GM19468 (cell line): ENCODE results near the gene ZBTB11.
A peak's percentile ranks its signal among the peaks of the same experiment; 100 is the strongest.
"Not testable (repeated sequence)": the region's sequence is repeated elsewhere in the genome, so short reads cannot be mapped to it uniquely, and the experiment has no call there.

Source experiments
- ATAC-seq: cut with Tn5 transposase; IDR thresholded peaks from one replicate; pipeline ENCODE4 v1.9.1; 2021; ENCODE audit warnings: mild to moderate bottlenecking, moderate library complexity, moderate number of reproducible peaks; ENCODE audit not compliant: unreplicated experiment; ENCODE audit errors: extremely low read depth

ZBTB11 gene

DNA sequence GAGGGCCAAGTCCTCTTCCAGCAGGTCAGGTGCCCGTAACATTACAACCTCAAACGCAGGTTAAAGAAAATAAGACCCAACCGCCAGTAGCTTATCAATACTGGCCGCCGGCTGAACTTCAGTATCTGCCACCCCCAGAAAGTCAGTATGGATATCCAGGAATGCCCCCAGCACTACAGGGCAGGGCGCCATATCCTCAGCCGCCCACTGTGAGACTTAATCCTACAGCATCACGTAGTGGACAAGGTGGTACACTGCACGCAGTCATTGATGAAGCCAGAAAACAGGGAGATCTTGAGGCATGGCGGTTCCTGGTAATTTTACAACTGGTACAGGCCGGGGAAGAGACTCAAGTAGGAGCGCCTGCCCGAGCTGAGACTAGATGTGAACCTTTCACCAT, 16.6 kb upstream of the ZBTB11 start:
- peak; percentile 74 for ATAC-seq

DNA sequence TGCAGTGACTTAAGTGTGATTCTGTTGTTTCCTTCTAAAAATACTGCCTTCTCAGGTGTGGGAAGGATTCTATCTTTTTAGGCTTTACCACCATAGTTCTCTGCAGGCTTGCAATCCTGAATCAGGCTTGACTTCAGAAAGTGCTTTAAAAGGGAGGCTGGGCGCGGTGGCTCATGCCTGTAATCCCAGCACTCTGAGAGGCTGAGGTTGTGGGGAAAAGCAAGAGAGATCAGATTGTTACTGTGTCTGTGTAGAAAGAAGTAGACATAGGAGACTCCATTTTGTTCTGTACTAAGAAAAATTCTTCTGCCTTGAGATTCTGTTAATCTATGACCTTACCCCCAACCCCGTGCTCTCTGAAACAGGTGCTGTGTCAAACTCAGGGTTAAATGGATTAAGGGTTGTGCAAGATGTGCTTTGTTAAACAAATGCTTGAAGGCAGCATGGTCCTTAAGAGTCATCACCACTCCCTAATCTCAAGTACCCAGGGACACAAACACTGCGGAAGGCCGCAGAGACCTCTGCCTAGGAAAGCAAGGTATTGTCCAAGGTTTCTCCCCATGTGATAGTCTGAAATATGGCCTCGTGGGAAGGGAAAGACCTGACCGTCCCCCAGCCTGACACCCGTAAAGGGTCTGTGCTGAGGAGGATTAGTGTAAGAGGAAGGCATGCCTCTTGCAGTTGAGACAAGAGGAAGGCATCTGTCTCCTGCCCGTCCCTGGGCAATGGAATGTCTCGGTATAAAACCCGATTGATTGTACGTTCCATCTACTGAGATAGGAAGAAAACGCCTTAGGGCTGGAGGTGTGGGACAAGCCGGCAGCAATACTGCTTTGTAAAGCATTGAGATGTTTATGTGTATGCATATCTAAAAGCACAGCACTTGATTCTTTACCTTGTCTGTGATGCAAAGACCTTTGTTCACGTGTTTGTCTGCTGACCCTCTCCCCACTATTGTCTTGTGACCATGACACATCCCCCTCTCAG, 15.0 kb upstream of the ZBTB11 start:
- ATAC-seq, result not testable (repeated sequence)

DNA sequence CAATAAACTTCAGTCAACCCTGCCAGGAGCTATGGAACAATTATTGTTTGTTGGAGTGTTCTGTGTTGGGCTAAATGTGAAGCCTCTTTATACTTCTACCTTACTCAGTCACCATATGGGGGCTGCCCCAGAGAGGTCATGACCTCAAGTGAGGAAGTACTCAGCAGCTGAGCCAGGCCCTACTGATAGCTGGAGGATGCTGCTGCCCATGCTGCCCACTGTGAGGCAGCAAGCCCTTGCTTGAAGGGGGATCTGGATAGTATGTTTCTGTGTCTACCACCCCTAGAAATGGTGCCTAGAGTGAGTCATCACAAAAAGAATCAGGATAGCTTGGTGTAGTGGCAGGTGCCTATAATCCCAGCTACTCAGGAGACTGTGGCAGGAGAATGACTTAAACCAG, 14.0 kb upstream of the ZBTB11 start:
- no peak for ATAC-seq

DNA sequence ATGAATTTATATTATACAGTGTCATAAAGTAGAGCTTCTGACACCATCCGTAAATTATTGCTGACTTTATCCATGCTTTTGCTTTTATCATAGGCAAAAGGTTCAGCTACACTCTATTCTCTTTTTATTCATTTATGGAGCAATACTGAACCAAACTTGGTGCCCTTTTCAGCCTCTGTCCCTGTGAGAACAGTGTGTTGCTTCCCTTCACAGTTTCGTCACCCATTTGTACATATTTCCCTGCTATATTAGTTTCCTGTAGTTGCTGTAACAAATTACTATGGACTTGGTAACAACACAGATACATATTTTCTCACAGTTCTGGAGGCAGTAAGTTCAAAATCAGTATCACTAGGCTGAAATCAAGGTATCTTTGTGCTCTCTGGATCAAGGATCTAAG, 12.4 kb upstream of the ZBTB11 start:
- ATAC-seq, result no peak

DNA sequence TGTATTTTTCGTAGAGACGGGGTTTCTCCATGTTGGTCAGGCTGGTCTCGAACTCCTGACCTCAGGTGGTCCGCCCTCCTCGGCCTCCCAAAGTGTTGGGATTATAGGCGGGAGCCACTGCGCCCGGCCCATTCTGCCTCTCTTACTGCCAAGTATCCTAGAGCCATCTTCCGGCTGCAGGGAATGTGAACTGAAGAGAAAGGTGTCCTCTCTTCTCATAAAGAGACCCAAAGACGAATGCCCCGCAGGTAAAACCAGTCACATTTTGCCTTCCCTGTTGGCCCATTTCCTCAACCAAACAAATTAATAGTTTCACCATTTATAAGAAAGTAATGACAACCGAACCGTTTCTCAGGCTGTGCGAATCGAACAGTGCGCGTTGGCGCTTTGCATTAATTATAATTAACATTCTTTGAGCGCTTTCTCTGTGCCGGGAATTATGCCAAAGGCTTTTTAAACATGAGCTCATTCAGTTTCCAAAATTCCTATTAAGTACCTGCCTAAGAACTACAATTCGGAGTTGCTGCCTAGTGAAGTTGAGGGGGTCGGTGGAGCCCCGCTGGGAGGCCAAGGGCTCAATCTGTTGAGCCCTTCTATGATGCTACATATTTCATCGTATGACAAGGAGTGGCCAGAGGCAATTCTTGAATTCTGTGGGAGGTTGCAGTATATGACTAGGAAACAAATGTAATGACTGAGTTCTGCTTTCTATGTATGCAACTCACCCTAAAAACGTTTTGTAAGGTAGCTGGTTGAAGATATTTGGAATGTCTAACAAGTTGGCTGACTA, 10.4 kb upstream of the ZBTB11 start:
- no peak for ATAC-seq

DNA sequence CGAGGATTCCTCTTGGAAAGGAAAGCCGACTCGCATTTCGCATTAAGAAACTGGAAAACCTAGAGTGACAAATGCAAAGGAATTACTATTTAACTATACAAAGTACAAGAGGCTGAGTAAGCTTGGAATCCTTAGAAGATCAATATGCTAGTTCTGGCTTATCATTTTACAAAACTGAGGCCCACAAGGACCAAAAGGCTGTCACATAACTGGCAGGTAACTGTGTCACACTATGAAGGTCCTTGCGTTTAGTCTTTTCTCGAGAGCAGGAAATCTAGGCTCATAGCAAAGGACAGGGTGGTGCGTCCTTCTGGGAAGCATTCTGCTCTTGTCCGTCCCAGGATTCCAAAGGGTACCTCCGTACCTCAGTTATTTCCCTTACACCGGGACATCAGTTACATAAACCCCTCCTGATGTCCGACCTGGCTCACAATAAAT, 9.0 kb upstream of the ZBTB11 start:
- ATAC-seq, result no peak

DNA sequence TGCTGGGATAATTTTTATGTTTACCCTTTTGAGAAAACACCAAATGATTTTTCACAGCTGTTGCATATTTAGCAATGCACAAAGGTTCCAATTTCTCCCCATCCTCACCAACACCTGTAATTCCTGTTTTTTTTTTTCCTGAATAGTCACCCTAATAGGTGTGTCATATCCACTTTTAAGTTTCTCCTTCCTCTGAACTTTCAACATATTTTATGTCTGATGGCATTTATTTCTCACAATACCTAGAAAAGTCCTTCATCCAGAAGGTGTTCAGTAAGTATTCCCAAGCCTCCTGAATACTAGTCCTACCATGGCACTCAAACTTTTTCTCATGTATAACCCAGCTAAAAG, 8.1 kb upstream of the ZBTB11 start:
- no peak for ATAC-seq

DNA sequence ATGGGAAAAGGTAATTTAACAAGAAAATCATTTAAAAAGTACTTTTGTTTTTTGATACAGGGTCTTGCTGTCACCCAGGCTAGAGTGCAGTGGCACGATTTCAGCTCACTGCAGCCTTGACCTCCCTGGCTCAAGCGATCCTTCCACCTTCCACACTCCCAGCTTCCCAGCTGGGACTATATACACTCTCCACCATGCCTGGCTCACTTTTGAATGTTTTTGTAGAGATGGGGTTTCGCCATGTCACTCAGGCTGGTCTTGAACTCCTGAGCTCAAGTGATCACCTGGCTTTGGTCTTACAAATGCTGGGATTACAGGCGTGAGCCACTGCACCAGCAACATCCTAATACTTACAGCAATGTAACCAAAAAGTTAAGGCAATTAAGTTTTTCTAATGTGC, 3.5 kb upstream of the ZBTB11 start:
- ATAC-seq, result no peak

DNA sequence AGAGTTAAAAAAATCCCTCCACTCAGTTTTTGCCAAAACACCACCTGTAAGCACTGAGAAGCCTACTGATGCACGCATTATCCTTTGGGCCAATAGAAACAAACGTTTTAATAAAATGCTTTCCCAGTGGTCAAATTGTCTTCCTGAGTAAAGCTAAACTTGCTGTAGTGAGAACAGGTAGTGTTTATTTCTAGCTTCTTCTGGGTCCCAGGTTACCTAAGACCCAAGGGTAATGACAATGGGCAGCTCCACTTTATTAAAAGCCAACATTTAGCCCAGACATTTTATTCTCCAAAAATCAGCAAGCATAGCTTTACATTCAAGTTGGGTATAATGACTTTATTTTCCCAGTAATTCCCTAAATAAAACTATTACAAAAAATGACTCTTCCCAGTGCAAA, 1.9 kb upstream of the ZBTB11 start:
- not testable (repeated sequence) for ATAC-seq

DNA sequence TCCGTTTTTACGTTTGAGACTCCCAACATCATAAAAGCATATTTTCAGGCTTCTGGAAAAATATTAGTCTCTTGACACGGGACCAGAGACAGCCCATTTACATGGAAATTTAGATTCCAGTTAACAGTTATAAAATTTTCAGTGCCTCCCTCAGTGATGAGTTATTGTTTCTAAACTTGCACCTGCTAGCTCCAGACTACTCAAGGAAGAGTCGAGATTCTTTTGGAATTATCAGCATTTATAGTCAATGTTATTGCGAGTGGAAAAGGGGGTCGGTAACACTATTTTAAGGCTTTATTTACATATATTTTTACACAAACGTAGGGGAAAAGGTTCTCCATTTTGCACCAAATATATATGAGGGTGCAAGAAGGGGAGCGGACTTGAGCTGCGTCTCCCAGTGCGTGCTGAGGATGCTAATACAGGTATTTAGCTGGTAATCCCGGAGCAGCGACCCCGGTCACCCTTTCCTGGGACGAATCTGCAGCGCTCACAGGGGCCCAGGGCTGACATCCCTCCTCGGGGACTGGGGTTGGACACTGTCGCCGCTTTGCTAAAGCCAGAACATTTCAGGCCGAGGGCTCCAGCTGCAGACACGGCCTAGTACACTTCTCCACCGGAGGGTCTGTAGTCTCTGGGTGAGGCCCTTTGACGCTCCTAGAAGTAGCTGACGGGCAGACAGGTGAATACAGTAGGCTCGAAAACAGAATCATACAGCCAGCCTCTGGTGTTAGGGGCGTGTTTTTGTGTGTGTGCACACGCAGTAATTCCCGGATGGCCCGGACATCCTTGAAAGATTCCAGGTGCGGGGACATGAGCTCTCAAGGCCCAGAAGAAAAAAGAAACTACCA, 729 bp upstream of the ZBTB11 start:
- no peak for ATAC-seq

DNA sequence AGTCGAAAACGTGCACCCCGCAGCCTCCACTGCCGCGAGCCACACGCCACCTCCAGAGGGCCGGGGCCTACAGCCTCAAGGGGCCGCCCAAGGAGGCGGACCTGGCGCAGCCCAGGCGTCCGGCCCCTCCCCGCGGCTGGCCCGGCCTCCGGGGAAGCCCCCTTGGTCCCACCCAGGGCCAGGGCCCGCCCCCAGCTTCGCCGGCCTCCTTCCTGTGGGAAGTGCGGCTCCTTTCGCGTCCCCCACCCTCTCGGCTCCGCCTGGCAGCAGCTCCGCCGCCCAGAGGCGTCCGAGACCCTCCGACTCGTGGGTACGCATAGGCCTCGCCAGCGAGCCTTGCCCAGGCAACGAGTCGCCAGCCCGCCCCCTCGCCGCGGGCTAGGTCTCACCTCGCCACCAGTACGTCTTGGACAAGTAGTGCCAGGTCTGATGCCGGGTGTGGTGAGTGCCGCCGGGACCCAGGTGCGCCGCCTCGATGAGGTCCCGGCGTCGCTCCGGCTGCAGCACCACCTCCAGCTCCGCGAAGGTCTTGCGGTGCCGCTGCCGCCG, 642 bp downstream of the ZBTB11 start:
- peak; percentile 87 for ATAC-seq

DNA sequence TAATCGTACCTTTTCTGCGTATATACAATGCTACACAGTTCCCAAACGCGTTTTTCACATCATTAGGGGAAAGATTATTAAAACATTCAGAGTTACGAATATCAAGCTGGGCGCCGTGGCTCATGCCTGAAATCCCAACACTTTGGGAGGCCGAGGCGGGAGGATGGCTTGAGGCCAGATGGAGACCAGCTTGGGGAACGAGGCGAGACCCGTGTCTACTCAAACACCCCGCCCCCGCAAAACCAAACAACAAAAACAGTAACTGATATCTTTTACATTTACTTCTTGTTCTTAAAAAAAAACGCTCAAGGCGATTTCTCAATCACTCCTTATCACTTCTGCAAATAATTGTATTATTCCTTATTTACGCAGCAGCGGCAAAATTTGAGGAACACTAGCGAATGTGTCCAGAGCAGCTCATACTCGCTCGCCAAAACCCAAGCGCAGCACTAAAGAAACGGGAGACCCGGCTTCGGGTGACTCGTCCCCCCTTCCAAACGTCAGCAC, 1.2 kb downstream of the ZBTB11 start:
- ATAC-seq, result no peak

DNA sequence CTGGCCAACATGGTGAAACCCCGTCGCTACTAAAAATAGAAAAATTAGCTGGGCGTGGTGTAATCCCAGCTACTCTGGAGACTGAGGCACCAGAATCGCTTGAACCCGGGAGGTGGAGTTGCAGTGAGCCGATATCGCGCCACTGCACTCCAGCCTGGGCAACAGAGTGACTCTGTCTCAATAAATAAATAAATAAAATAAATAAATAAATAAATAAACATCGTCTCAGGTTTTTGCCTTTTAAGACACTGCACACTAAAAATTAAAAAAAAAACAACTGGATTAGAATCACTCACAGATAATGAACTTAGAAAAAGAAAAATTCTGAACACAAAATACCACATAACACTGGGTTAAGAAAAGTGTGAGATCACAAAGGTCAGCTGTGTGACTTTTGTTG, 2.4 kb downstream of the ZBTB11 start:
- no peak for ATAC-seq

DNA sequence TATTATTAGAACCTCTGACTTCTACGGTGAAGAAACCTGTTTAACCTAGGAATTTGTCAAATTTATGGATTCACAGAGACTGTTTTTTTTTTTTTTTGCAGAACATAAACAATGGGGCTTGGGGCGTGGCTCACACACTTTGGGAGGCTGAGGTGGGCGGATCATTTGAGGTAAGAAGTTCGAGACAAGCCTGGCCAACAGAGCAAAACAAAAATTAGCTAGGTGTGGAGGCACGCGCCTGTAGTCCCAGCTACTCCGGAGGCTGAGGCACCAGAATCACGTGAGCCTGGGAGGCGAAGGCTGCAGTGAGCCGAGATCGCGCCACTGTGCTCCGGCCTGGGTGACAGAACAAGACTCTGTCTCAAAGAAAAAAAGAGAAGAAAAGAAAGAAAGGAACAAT, 3.0 kb downstream of the ZBTB11 start:
- no peak for ATAC-seq

DNA sequence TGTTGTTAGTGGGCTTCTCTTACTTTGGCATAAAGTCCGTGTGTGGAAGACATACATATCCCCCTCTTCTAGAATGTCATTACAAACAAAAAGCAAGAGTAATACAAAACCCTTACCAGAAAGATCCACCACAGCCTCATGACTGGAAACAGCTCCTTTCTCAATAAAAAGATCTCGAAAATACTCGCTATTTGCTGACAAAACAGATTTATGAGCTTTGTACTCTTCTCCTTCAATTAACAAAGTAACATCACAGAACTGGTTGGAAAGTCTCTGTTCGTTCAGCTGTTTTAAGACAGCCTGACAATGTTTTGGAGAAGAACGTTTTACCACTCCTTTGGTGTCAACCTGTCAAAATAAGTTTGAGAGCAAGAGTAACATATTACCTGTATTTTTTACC, 5.9 kb downstream of the ZBTB11 start:
- ATAC-seq, result no peak

DNA sequence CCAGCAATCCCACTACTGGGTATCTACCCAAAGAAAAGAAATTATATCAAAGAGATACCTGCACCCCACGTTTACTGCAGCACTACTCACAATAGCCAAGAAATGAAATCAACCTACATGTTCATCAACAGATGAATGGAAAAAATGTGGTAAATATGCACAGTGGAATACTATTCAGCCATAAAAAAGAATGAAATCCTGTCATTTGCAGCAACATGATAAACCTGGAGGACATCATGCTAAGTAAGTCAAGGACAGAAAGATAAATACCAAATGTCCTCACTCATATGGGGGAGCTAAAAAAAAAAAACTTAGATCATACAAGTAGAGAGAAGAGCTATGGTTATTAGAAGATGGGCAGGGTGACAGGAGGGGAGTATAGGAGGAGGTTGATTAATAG, 9.1 kb downstream of the ZBTB11 start:
- ATAC-seq, result no peak

DNA sequence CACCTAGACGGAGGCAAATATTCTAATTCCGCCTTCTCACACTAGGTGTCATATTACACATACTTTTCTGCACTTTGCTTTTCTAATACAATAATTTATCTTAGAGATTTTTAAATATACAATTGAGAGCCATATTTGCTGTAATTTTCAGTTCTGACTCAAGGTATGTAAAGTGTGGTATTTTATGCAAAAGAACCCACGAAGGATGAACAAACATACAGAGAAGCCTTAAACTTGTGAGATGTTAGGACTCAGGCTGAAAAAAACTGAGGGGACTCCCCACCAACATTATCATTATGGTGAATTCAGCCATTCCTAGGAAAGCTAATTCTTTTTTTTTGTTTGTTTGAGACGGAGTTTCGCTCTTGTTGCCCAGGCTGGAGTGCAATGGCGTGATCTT, 9.6 kb downstream of the ZBTB11 start:
- no peak for ATAC-seq

DNA sequence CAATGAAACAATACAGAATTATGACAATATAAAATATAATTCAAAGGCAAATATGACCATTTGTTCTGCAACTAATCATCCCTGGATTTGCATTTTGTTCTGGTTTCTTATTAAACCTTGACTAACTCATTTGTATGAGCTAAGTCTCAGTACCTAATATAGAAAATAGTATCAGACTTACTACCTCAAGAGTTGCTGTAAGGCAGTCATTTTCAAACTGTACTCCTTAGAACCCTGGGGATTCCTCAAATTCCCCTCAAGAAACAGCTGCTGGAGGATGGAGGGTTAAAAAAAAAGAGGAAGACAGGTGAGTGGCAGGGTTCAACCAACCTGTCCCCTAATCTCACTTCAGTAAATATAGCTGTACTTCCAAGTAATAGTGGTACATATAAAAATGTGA, 11.1 kb downstream of the ZBTB11 start:
- peak; percentile 45 for ATAC-seq

DNA sequence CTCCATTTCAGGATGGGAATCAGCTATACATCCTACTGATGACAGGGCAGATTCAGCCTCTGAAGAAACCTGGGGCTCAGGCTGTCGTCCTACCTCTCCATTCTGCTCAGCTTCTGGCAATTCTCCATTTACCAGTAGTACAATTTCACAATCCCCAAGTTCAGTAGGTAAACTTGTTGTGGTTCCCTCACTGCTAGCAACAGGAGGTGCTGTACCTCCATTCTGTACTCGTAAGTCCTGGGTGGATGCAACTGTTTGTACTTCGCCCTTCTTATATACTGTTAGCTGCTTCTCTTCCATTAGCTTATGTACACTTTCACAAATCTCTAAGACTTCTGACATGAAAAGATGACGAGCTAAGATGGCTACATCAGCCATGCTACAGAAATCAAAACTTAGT, 11.6 kb downstream of the ZBTB11 start:
- no peak for ATAC-seq

DNA sequence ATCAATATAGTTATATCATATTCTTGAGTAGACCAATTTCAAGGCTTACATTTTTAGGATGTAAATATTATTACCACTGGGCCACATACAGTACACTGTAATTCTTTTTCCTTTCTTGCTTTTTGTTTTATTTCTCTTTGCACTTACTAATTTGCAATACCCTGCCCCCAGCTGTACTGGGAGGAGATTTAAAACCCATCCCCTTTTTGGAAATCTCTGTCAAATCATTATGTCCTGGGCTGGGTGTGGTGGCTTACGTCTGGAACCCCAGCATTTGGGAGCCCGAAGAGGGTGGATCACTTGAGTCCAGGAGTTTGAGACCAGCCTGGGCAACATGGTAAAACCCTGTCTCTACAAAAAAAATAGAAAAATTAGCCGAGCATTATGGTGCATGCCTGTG, 16.2 kb downstream of the ZBTB11 start:
- no peak for ATAC-seq
